Activated CD8-positive, alpha-beta memory T cell treated with anti-CD3 and anti-CD28 coated beads for 24 hours (primary cell): ENCODE data around the gene ZNF610.

ENCODE experiments used
- DNase-seq: peaks from one replicate; pipeline ENCODE4 v3.0.0-alpha.2; 2020

ZNF610 gene

DNA sequence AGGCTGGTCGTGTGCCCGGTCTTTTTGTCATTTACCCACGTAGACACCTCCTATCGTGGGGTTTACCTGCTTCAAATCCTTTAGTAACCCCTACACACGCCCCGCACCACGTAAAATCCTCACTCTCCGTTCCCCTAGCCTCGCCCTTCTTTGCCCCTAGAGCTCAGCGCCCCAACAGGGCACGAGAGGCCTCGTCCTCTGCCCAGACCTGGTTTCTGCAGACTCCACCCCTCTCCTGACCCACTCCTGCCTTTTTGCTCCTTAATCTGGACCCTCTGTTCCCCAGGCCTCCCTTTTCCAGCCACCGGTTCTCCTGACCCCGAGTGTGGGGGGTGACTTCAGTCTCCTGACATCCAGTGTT lies 62.0 kb downstream of the ZNF610 start:
- DNase-seq = no peak

GRCh38 chr19:52410276-52410675 lies 74.2 kb downstream of the ZNF610 start:
- no peak for DNase-seq

- DNase-seq = no peak
These were observed 79.7 kb downstream of the ZNF610 start for GRCh38 chr19:52415711-52416110.
